HFFc6 (cell line): ENCODE data around the gene FRMD4A. TPM values are rescaled to one million over a fixed set of nuclear protein-coding genes. Genes with fewer than 3 reads are reported as not detected.

Experiments used
- DNase-seq: peaks from one replicate; pipeline ENCODE4 v3.0.0-alpha.2; 2018
- H3K27ac Mint-ChIP-seq: 2 replicates; pipeline ENCODE4 v1.8.0; 2020; ENCODE audit warnings: mild to moderate bottlenecking, mixed read lengths
- H3K27me3 Mint-ChIP-seq: 2 replicates; pipeline ENCODE4 v1.8.0; 2021; ENCODE audit warnings: mild to moderate bottlenecking, moderate library complexity, mixed read lengths; ENCODE audit not compliant: insufficient read depth
- H3K36me3 Mint-ChIP-seq: 2 replicates; pipeline ENCODE4 v1.8.0; 2021; ENCODE audit warnings: low read depth, mixed read lengths
- H3K4me1 Mint-ChIP-seq: 2 replicates; pipeline ENCODE4 v1.8.0; 2020; ENCODE audit warnings: low read depth, mixed read lengths
- H3K4me3 Mint-ChIP-seq: 2 replicates; pipeline ENCODE4 v1.8.0; 2020; ENCODE audit warnings: mild to moderate bottlenecking, moderate library complexity, mixed read lengths
- H3K9me3 Mint-ChIP-seq: 2 replicates; pipeline ENCODE4 v1.8.0; 2020; ENCODE audit warnings: mild to moderate bottlenecking, mixed read lengths
- CTCF ChIP-seq: fragments of 200-600 bp; sonication (generic); IDR thresholded peaks from 2 replicates; pipeline ENCODE4 v1.5.0; 2021; ENCODE audit warnings: antibody characterized with exemption, mild to moderate bottlenecking
- total RNA-seq, 6 experiments: library from RNA; stranded (reverse); fragmentation: NEBNext Ultra II Directional; extraction: Animal tissue kit (Norgen Biotek cat#: 25700); gene quantifications; 2 replicates in 1 of 6; 3 replicates in 5 of 6; pipeline ENCODE4 v1.2.3, GENCODE V29; 2021

FRMD4A gene
- total RNA-seq, 6 experiments from 2014 or later: 76.7 to 117 (median 92.3) TPM

- no peak for TF ChIP-seq CTCF
- no peak for DNase-seq
- Mint-ChIP-seq H3K4me1 (peaks cover 47% of the 10 kb centered on the region), H3K4me3 (no peak overlapping the region), H3K9me3 (no peaks in the 10 kb centered on the region), H3K36me3 (no peaks in the 10 kb centered on the region), H3K27me3 (no peaks in the 10 kb centered on the region; the same call in 1 of the 2 replicates), H3K27ac (no peak overlapping the region)
Measured at GRCh38 chr10:13969118-13969791, 361.5 kb downstream of the FRMD4A start.

GRCh38 chr10:13961853-13962252 lies 368.9 kb downstream of the FRMD4A start:
- Mint-ChIP-seq H3K4me3 (no peak overlapping the region), H3K27ac (peak overlapping the region; percentile 87; the same call in 1 of the 2 replicates), H3K36me3 (no peaks in the 10 kb centered on the region), H3K9me3 (no peaks in the 10 kb centered on the region), H3K4me1 (peaks cover 57% of the 10 kb centered on the region), H3K27me3 (no peaks in the 10 kb centered on the region)
- DNase-seq: no peak
- TF ChIP-seq CTCF: no peak

- no peaks in the 10 kb centered on the region for H3K9me3 Mint-ChIP-seq
- no peak for TF ChIP-seq CTCF
- peaks cover 63% of the 10 kb centered on the region for H3K4me1 Mint-ChIP-seq
Measured at GRCh38 chr10:13961097-13961496, 369.6 kb downstream of the FRMD4A start.

GRCh38 chr10:13960603-13961002 lies 370.1 kb downstream of the FRMD4A start:
- DNase-seq: no peak
- no peak for TF ChIP-seq CTCF
- Mint-ChIP-seq H3K4me3 (peak overlapping the region; percentile 63), H3K27me3 (no peaks in the 10 kb centered on the region), H3K36me3 (no peaks in the 10 kb centered on the region), H3K27ac (peak overlapping the region; percentile 87), H3K4me1 (peaks cover 63% of the 10 kb centered on the region), H3K9me3 (no peaks in the 10 kb centered on the region)

More at GRCh38 chr10:13961097-13961496, 369.6 kb downstream of the FRMD4A start:
- Mint-ChIP-seq H3K36me3 (no peaks in the 10 kb centered on the region), H3K4me3 (peak overlapping the region; percentile 63), H3K27me3 (no peaks in the 10 kb centered on the region), H3K27ac (peak overlapping the region; percentile 87)
- DNase-seq: peak; percentile 84

GRCh38 chr10:13959443-13960359 lies 371.0 kb downstream of the FRMD4A start:
- H3K4me1 Mint-ChIP-seq: peaks cover 63% of the 10 kb centered on the region
- no peaks in the 10 kb centered on the region for H3K9me3 Mint-ChIP-seq
- no peaks in the 10 kb centered on the region for H3K36me3 Mint-ChIP-seq
- peak overlapping the region; percentile 87 for H3K27ac Mint-ChIP-seq
- no peak for DNase-seq
- H3K27me3 Mint-ChIP-seq: no peaks in the 10 kb centered on the region
- H3K4me3 Mint-ChIP-seq: no peak overlapping the region
- TF ChIP-seq CTCF: no peak
